ACC112 (cell line): ENCODE measurements around the gene IBTK.
"Not testable (repeated sequence)": the region's sequence is repeated elsewhere in the genome, so short reads cannot be mapped to it uniquely, and the experiment has no call there.

Experiments
- H2AFZ ChIP-seq: fragments of 200-600 bp; sonication (generic); one replicate; pipeline ENCODE4 v1.6.0; 2017; ENCODE audit warnings: antibody characterized with exemption, low read length; ENCODE audit not compliant: unreplicated experiment
- H3K27ac ChIP-seq: fragments of 200-600 bp; sonication (generic); 2 replicates; pipeline ENCODE4 v1.5.1; 2014; ENCODE audit warnings: low read depth, mild to moderate bottlenecking, antibody characterized with exemption, low read length, moderate library complexity
- H3K27me3 ChIP-seq: fragments of 200-600 bp; sonication (generic); 2 replicates; pipeline ENCODE4 v1.6.1; 2014; ENCODE audit warnings: mild to moderate bottlenecking, antibody characterized with exemption, low read length, moderate library complexity, mixed read lengths; ENCODE audit not compliant: insufficient read depth
- H3K36me3 ChIP-seq: fragments of 200-600 bp; sonication (generic); 2 replicates; pipeline ENCODE4 v1.6.1; 2016; ENCODE audit warnings: mild to moderate bottlenecking, antibody characterized with exemption, low read length, moderate library complexity, mixed read lengths; ENCODE audit not compliant: insufficient read depth
- H3K4me1 ChIP-seq: fragments of 200-600 bp; sonication (generic); one replicate; pipeline ENCODE4 v1.6.1; 2016; ENCODE audit warnings: low read length, mixed read lengths; ENCODE audit not compliant: insufficient read depth, unreplicated experiment, control insufficient read depth
- H3K4me3 ChIP-seq: fragments of 200-600 bp; sonication (generic); 2 replicates; pipeline ENCODE4 v1.5.1; 2014; ENCODE audit warnings: mild to moderate bottlenecking, low read depth, low read length
- H3K79me2 ChIP-seq: fragments of 200-600 bp; sonication (generic); one replicate; pipeline ENCODE4 v1.6.0; 2016; ENCODE audit warnings: low read length; ENCODE audit not compliant: control insufficient read depth, unreplicated experiment, insufficient read depth

Gene IBTK

DNA sequence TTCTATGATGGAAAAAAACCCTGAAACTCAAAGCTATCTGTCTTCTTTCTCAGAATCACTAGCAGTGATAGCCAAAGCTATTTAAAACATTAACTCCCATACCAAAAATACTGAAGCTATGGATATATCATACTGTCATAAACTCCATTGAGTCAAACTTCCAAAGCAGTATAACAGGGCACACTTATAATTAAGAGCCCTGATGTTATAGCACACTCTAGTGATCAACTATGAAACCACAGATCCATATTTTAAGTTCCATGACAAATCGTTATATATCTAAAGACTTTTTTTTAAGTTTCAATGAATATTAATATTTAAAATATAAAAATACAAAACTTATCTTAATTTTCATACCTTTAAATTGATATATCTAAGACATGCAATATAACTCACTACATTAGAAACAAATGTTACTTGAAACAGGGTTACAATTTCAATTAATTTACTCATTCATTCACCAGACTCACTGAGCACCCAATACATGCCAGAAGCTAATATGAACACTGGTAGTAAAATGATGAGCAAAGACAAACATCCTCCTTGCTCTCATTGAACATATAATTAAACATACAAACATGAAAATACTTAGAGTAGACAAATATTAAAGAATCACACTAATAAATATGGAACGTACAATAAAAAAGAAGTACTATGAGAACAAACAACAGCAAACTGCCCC lies 69.3 kb downstream of the IBTK start:
- Histone ChIP-seq H3K79me2 (peaks cover 2% of the 10 kb centered on the region), H3K4me1 (peaks cover 44% of the 10 kb centered on the region), H2AFZ (no peak overlapping the region), H3K27ac (peak overlapping the region; percentile 63), H3K36me3 (peaks cover 42% of the 10 kb centered on the region), H3K27me3 (no peaks in the 10 kb centered on the region), H3K4me3 (no peak overlapping the region)

GRCh38 chr6:82176616-82177015 lies 70.9 kb downstream of the IBTK start:
- H3K27me3 ChIP-seq, result no peaks in the 10 kb centered on the region
- peaks cover 37% of the 10 kb centered on the region for H3K4me1 ChIP-seq
- H3K36me3 ChIP-seq, result peaks cover 39% of the 10 kb centered on the region
- H3K4me3 ChIP-seq, result no peak overlapping the region
- H3K79me2 ChIP-seq, result no peaks in the 10 kb centered on the region
- no peak overlapping the region for H2AFZ ChIP-seq
- H3K27ac ChIP-seq, result peak overlapping the region; percentile 66

DNA sequence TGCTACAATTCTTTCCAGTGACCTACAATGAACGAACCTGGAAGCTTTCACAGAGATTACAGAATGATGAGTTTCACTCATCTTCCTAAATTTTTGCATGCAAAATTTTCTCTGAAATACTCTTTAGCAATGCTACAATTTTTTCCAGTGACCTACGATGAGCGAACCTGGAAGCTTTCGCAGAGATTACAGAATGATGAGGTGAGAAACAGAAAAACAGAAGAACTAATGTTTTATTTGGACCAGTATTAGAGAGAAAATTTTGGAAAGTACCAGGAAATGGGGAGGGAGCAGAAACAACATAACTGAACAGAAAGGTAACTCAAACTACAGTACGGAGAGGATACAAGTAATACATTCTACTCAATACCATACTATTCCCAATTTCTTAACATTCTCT lies 75.0 kb downstream of the IBTK start:
- Histone ChIP-seq H3K36me3 (peaks cover 34% of the 10 kb centered on the region), H3K4me1 (peaks cover 15% of the 10 kb centered on the region), H2AFZ (no peak overlapping the region), H3K79me2 (no peaks in the 10 kb centered on the region), H3K27ac (no peak overlapping the region), H3K27me3 (no peaks in the 10 kb centered on the region), H3K4me3 (no peak overlapping the region)

DNA sequence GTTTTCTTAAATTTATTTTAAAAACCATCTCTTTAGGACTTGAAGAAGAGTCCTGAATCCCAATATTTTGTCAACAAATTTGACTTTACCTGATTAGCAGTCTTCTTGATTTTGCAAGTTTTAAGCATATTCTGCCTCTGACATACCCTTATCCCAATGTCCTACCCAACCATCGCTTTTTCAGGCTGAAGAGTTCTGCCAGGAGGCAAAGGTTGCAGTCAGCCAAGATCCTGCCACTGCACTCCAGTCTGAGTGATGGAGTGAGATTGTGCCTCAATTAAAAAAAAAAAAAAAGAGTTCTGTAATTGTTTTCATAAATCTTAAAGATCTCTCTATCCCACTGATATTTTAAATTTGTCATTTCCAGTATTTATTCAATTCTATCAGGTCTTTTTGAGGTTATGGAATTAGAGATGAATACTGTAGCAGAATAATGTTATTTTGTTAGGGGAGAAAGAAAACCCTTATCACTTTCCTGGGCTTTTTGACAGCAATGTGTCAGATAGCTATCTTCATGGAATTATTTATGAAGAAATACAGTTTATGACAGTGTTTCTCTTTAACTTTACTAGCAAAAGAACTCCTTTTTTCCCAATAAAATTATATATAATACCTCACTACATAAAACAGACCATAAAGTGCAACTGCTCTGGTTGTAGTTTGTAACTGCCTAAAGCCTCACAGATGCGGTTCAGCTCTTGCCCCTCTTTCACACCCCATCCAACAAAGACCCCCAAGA lies 78.2 kb downstream of the IBTK start:
- Histone ChIP-seq H3K27ac (no peak overlapping the region), H3K4me1 (peaks cover 3% of the 10 kb centered on the region), H2AFZ (no peak overlapping the region), H3K27me3 (no peaks in the 10 kb centered on the region), H3K36me3 (peaks cover 36% of the 10 kb centered on the region), H3K4me3 (no peak overlapping the region), H3K79me2 (no peaks in the 10 kb centered on the region)

DNA sequence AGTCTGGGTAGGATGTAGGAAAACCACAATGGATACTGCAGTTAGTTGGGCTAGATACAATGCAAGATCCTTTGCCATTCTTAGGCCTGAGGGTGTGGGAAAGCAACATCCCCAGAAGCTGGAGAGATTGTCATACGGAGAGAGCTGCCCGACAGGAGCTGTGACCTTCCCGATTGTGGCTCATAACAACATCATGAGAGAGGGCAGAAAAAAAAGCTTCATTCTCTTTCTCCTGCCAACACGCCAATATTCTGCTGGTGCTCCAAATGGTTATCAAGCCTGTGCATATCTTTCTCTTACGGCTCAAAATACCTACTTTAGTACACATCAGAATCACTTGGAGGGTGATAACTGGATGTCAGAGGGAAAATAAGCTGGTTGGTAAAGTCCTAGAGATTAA lies 81.1 kb downstream of the IBTK start:
- Histone ChIP-seq H3K36me3 (peaks cover 21% of the 10 kb centered on the region), H3K79me2 (no peaks in the 10 kb centered on the region), H3K4me1 (no peaks in the 10 kb centered on the region), H3K27ac (no peak overlapping the region), H3K27me3 (no peaks in the 10 kb centered on the region), H3K4me3 (no peak overlapping the region), H2AFZ (no peak overlapping the region)

GRCh38 chr6:82160255-82160990 lies 87.1 kb downstream of the IBTK start:
- H3K36me3 ChIP-seq, result no peaks in the 10 kb centered on the region
- H2AFZ ChIP-seq, result no peak overlapping the region
- no peaks in the 10 kb centered on the region for H3K79me2 ChIP-seq
- H3K27ac ChIP-seq, result no peak overlapping the region
- H3K4me1 ChIP-seq, result no peaks in the 10 kb centered on the region
- no peaks in the 10 kb centered on the region for H3K27me3 ChIP-seq
- no peak overlapping the region for H3K4me3 ChIP-seq

DNA sequence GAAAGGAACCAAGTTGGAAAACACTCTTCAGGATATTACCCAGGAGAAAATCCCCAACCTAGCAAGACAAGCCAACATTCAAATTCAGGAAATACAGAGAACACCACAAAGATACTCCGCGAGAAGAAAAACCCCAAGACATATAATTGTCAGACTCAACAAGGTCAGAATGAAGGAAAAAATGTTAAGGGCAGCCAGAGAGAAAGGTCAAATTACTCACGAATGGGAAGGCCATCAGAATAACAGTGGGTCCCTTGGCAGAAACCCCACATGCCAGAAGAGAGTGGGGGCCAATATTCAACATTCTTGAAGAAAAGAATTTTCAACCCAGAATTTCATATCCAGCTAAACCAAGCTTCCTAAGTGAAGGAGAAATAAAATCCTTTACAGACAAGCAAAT lies 94.8 kb downstream of the IBTK start:
- H2AFZ ChIP-seq, H3K4me1 ChIP-seq, H3K79me2 ChIP-seq, H3K27me3 ChIP-seq, H3K27ac ChIP-seq, H3K4me3 ChIP-seq, H3K36me3 ChIP-seq: not testable (repeated sequence)

- not testable (repeated sequence) for H3K27ac ChIP-seq, H3K36me3 ChIP-seq, H3K4me3 ChIP-seq, H3K27me3 ChIP-seq, H3K4me1 ChIP-seq, H2AFZ ChIP-seq, H3K79me2 ChIP-seq
Observed at GRCh38 chr6:82151147-82151546, 96.4 kb downstream of the IBTK start.

DNA sequence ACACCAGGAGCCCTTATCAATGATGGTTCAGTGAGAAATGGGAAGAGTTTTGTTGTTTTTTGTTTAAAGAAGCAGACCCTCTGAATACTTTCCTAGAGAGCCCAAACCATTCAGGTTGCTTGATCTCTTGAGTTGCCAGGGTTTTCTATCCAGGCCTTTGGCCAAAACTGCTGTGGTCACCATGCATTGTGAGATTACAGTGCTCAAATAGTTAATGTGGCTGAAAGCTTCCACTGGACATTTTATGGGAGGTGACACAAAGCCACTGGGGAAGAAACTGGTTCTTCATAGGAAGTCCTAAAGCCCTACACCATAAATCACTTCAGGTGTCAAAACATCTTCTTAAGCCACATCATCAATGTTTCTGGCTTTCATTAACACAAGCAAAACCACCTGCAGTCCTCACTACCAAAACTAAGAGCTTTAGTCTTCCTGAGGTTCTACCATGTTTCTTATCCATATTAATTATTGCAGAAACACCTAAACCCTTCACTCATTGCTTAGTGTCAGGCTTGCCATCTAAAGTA lies 101.6 kb downstream of the IBTK start:
- peak overlapping the region; percentile 92 for H3K27ac ChIP-seq
- H3K27me3 ChIP-seq, result no peaks in the 10 kb centered on the region

DNA sequence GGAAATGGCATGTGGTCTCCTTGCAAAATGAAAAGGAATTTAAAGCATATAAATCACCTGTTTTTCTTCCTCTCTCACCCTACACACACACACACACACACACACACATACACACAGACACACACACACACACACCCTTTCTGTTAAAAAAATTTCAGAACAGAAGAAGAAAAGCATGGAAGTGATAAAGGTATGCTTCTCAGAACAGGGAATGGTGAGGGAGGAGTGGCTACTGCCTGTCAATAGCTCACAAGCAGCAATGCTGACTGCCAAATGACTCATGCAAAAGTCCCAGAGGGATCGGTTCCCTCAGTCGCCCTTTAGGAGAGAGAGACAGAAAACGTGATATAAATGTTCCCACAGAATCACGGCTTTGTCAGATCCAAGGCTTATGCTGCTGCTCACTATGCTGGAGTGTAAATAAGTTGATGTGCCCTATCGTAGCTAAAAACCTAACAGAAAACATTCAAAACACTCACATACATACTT lies 102.6 kb downstream of the IBTK start:
- H3K79me2 ChIP-seq, result no peaks in the 10 kb centered on the region
- H3K27me3 ChIP-seq, result no peaks in the 10 kb centered on the region
- H3K27ac ChIP-seq, result peak overlapping the region; percentile 92
- peak overlapping the region; percentile 46 for H3K4me3 ChIP-seq
- H3K36me3 ChIP-seq, result no peaks in the 10 kb centered on the region
- H3K4me1 ChIP-seq, result peaks cover 30% of the 10 kb centered on the region
- H2AFZ ChIP-seq, result no peak overlapping the region

More for the DNA sequence above, 101.6 kb downstream of the IBTK start:
- Histone ChIP-seq H3K79me2 (no peaks in the 10 kb centered on the region), H3K4me3 (no peak overlapping the region), H3K4me1 (peaks cover 30% of the 10 kb centered on the region), H3K36me3 (no peaks in the 10 kb centered on the region), H2AFZ (peak overlapping the region; percentile 8)
